Liver (tissue), 9 donors: ENCODE data around the gene OGDHL. TPM values are rescaled to one million over a fixed set of nuclear protein-coding genes. Genes with fewer than 3 reads are reported as not detected.

Source experiments
- DNase-seq: peaks from one replicate; pipeline ENCODE4 v3.0.0-alpha.2; 2017; ENCODE audit warnings: low spot score
- H3K27ac ChIP-seq, 2 donors: one replicate each; pipeline ENCODE4 v1.7.0; 2013; ENCODE audit warnings: inconsistent platforms in 2 of 2, low read length in 2 of 2, control low read depth in 1 of 2, low read depth in 1 of 2, mild to moderate bottlenecking in 1 of 2
- H3K27me3 ChIP-seq, 4 donors: one replicate each; pipeline versions ENCODE4 v1.6.1 to v1.7.0; 2013; ENCODE audit warnings: low read length in 3 of 4, inconsistent platforms in 1 of 4, mild to moderate bottlenecking in 1 of 4, moderate library complexity in 1 of 4; ENCODE audit not compliant: control insufficient read depth in 4 of 4, insufficient read depth in 4 of 4
- H3K36me3 ChIP-seq, 4 donors: one replicate each; pipeline versions ENCODE4 v1.6.1 to v1.7.0; 2013; ENCODE audit warnings: low read length in 3 of 4, mild to moderate bottlenecking in 3 of 4, low read depth in 1 of 4, moderate library complexity in 1 of 4; ENCODE audit not compliant: control insufficient read depth in 4 of 4, insufficient read depth in 3 of 4
- H3K4me1 ChIP-seq, 4 donors: one replicate each; pipeline versions ENCODE4 v1.6.1 to v1.7.0; 2013; ENCODE audit warnings: low read length in 3 of 4, mild to moderate bottlenecking in 3 of 4, moderate library complexity in 1 of 4; ENCODE audit not compliant: control insufficient read depth in 4 of 4, insufficient read depth in 4 of 4
- H3K4me3 ChIP-seq, 3 donors: one replicate each; pipeline versions ENCODE4 v1.6.1 to v1.7.0; 2013; ENCODE audit warnings: low read length in 3 of 3, control low read depth in 1 of 3, low read depth in 1 of 3, mild to moderate bottlenecking in 1 of 3
- H3K9ac ChIP-seq, 2 donors: one replicate each; pipeline ENCODE4 v1.7.0; 2013; ENCODE audit warnings: low read length in 2 of 2, mild to moderate bottlenecking in 2 of 2, moderate library complexity in 2 of 2, control low read depth in 1 of 2, low read depth in 1 of 2
- H3K9me3 ChIP-seq, 4 donors: one replicate each; pipeline versions ENCODE4 v1.6.1 to v1.7.0; 2013; ENCODE audit warnings: low read length in 3 of 4; ENCODE audit not compliant: control insufficient read depth in 4 of 4
- ATF3 ChIP-seq: IDR thresholded peaks from 2 replicates; pipeline ENCODE4 v1.6.1; 2016; ENCODE audit warnings: antibody characterized with exemption
- CTCF ChIP-seq: fragments of 150-350 bp; IDR thresholded peaks from 2 replicates; pipeline ENCODE4 v1.5.1; 2017; ENCODE audit warnings: improper control_type of control experiment, low read depth, low read length; ENCODE audit not compliant: missing input control
- EGR1 ChIP-seq, 2 donors: IDR thresholded peaks; 2 replicates each; pipeline ENCODE4 v1.6.1; 2016 to 2018; ENCODE audit warnings: antibody characterized with exemption in 2 of 2, low read depth in 2 of 2
- FOXA1 ChIP-seq: IDR thresholded peaks from 2 replicates; pipeline ENCODE4 v1.6.1; 2016; ENCODE audit warnings: antibody characterized with exemption
- FOXA2 ChIP-seq: IDR thresholded peaks from 2 replicates; pipeline ENCODE4 v1.6.1; 2016; ENCODE audit warnings: antibody characterized with exemption
- GABPA ChIP-seq, 2 donors: IDR thresholded peaks in 1 of 2; conservative IDR thresholded peaks in 1 of 2; 2 replicates each; pipeline ENCODE4 v1.6.1; 2016; ENCODE audit warnings: antibody characterized with exemption in 2 of 2, mild to moderate bottlenecking in 1 of 2, moderate library complexity in 1 of 2
- HNF4A ChIP-seq, 2 donors: conservative IDR thresholded peaks; 2 replicates each; pipeline ENCODE4 v1.6.1; 2016; ENCODE audit warnings: antibody characterized with exemption in 2 of 2, mild to moderate bottlenecking in 2 of 2
- HNF4G ChIP-seq: IDR thresholded peaks from 2 replicates; pipeline ENCODE4 v1.6.1; 2016; ENCODE audit warnings: antibody characterized with exemption
- JUND ChIP-seq, 2 donors: IDR thresholded peaks; 2 replicates each; pipeline ENCODE4 v1.6.1; 2016; ENCODE audit warnings: antibody characterized with exemption in 2 of 2
- MAX ChIP-seq: IDR thresholded peaks from 2 replicates; pipeline ENCODE4 v1.6.1; 2016; ENCODE audit warnings: antibody characterized with exemption
- NR2F2 ChIP-seq: IDR thresholded peaks from 2 replicates; pipeline ENCODE4 v1.6.1; 2016; ENCODE audit warnings: antibody characterized with exemption
- RAD21 ChIP-seq, 2 donors: IDR thresholded peaks; 2 replicates each; pipeline ENCODE4 v1.6.1; 2016; ENCODE audit warnings: antibody characterized with exemption in 2 of 2, mild to moderate bottlenecking in 2 of 2
- REST ChIP-seq: IDR thresholded peaks from 2 replicates; pipeline ENCODE4 v1.6.1; 2016; ENCODE audit warnings: antibody characterized with exemption, mild to moderate bottlenecking
- RXRA ChIP-seq, 2 donors: IDR thresholded peaks; 2 replicates each; pipeline ENCODE4 v1.6.1; 2017 to 2018; ENCODE audit warnings: antibody characterized with exemption in 2 of 2, mild to moderate bottlenecking in 1 of 2
- SP1 ChIP-seq: IDR thresholded peaks from 2 replicates; pipeline ENCODE4 v1.6.1; 2018; ENCODE audit warnings: antibody characterized with exemption, mild to moderate bottlenecking
- TAF1 ChIP-seq: conservative IDR thresholded peaks from 2 replicates; pipeline ENCODE4 v1.6.1; 2016; ENCODE audit warnings: antibody characterized with exemption, mild to moderate bottlenecking
- YY1 ChIP-seq: IDR thresholded peaks from 2 replicates; pipeline ENCODE4 v1.6.1; 2016; ENCODE audit warnings: antibody characterized with exemption, mild to moderate bottlenecking
- ZBTB33 ChIP-seq: IDR thresholded peaks from 2 replicates; pipeline ENCODE4 v1.6.1; 2016; ENCODE audit warnings: antibody characterized with exemption
- WGBS: extraction: QIAGEN DNeasy Blood & Tissue Kit; methylation state at CpG from one replicate; pipeline ENCODE4 v1.1.7; 2013; 5-methylcytosine and 5-hydroxymethylcytosine counted together
- polyA plus RNA-seq, 2 donors: library from polyadenylated mRNA; stranded (reverse) in 1 of 2; unstranded in 1 of 2; fragments of 200-250 nt in 1 of 2; fragments of >200 nt in 1 of 2; fragmentation: Nextera tagmentation in 1 of 2; extraction: Ambion mirVana in 1 of 2; gene quantifications; one replicate each; pipeline versions ENCODE4 v1.2.1 to v1.2.3, GENCODE V29; 2013 to 2015
- total RNA-seq, 2 donors: library from RNA; depleted of rRNA; stranded (reverse); fragments of >200 nt; gene quantifications; one replicate each; pipeline ENCODE4 v1.2.3, GENCODE V29; 2014
- donor health status: healthy.
- donor health status: healthy.
- donor health status: healthy.
- donor health status: healthy.
- donor health status: healthy.

Gene OGDHL
- total and polyA plus RNA-seq, 4 donors, result 5.2 to 67.9 (median 49.7) TPM

GRCh38 chr10:49700211-49700610, 61.9 kb downstream of the OGDHL start:
- TF ChIP-seq FOXA2 (no peak), YY1 (no peak), FOXA1 (no peak), TAF1 (no peak), ATF3 (no peak), JUND (IDR thresholded peaks at IDR 0.05) (no peak), MAX (no peak), SP1 (no peak), ZBTB33 (no peak), HNF4A (conservative IDR thresholded peaks at IDR 0.05) (no peak), NR2F2 (no peak), GABPA (IDR thresholded peaks at IDR 0.05 in 1 of 2, conservative IDR thresholded peaks at IDR 0.05 in 1 of 2) (no peak), REST (no peak), RAD21 (IDR thresholded peaks at IDR 0.05) (no peak), EGR1 (IDR thresholded peaks at IDR 0.05; ENCODE audit: low read depth in 2 of 2) (no peak), CTCF (no peak), RXRA (IDR thresholded peaks at IDR 0.05) (no peak), HNF4G (no peak)
- no peaks in the 10 kb centered on the region for H3K27me3 ChIP-seq
- DNase-seq, result no peak
- no peaks in the 10 kb centered on the region for H3K4me1 ChIP-seq
- WGBS, result 91% methylated on average over 3 of the region's 3 CpGs
- no peaks in the 10 kb centered on the region for H3K36me3 ChIP-seq
- no peak overlapping the region for H3K4me3 ChIP-seq
- no peak overlapping the region for H3K27ac ChIP-seq
- H3K9me3 ChIP-seq, result peaks cover 0 to under 1% (median 0%) of the 10 kb centered on the region in 4 donors
- no peak overlapping the region for H3K9ac ChIP-seq
